Activated naive CD4-positive, alpha-beta T cell treated with anti-CD3 and anti-CD28 coated beads, Interleukin-2, amount 10 ng/mL, durations not matched to agents 7 days and 5 days (primary cell): ENCODE measurements around the gene GALNT7.
"Not testable (repeated sequence)": the region's sequence is repeated elsewhere in the genome, so short reads cannot be mapped to it uniquely, and the experiment has no call there.

ENCODE experiments used
- CTCF ChIA-PET: fragments of 350-600 bp; sonication (Branson Sonifier 250); formaldehyde crosslinking; loops from one replicate; lab custom pipeline; 2021; ENCODE audit warnings: antibody characterized with exemption; lab: Charles Lee
- DNase-seq: peaks from one replicate; pipeline ENCODE4 v3.0.0-alpha.2; 2020
- H3K27ac Mint-ChIP-seq: one replicate; pipeline ENCODE4 v1.8.0; 2021; ENCODE audit warnings: mild to moderate bottlenecking, moderate library complexity, mixed read lengths
- H3K27me3 Mint-ChIP-seq: one replicate; pipeline ENCODE4 v1.8.0; 2021; ENCODE audit warnings: mild to moderate bottlenecking, mixed read lengths
- H3K36me3 Mint-ChIP-seq: one replicate; pipeline ENCODE4 v1.8.0; 2021; ENCODE audit warnings: mixed read lengths
- H3K4me1 Mint-ChIP-seq: one replicate; pipeline ENCODE4 v1.8.0; 2021; ENCODE audit warnings: mixed read lengths
- H3K4me3 Mint-ChIP-seq: one replicate; pipeline ENCODE4 v1.8.0; 2021; ENCODE audit warnings: mild to moderate bottlenecking, moderate library complexity, mixed read lengths
- H3K9me3 Mint-ChIP-seq: one replicate; pipeline ENCODE4 v1.8.0; 2021; ENCODE audit warnings: mixed read lengths

GALNT7 gene

GRCh38 chr4:173171098-173171497 lies 2.5 kb downstream of the GALNT7 start:
- H3K4me1 Mint-ChIP-seq = peaks cover 50% of the 10 kb centered on the region
- H3K27me3 Mint-ChIP-seq = no peaks in the 10 kb centered on the region
- peak overlapping the region; percentile 84 for H3K4me3 Mint-ChIP-seq
- DNase-seq = no peak
- no peaks in the 10 kb centered on the region for H3K9me3 Mint-ChIP-seq
- CTCF ChIA-PET = interaction anchor here (0.7 to 2.3 kb wide), 5 partner anchors 15 to 157 kb away, joined by 3 to 7 read pairs (median 4); no protein-coding TSS in a partner anchor
- peak overlapping the region; percentile 71 for H3K27ac Mint-ChIP-seq
- peaks cover 4% of the 10 kb centered on the region for H3K36me3 Mint-ChIP-seq

DNA sequence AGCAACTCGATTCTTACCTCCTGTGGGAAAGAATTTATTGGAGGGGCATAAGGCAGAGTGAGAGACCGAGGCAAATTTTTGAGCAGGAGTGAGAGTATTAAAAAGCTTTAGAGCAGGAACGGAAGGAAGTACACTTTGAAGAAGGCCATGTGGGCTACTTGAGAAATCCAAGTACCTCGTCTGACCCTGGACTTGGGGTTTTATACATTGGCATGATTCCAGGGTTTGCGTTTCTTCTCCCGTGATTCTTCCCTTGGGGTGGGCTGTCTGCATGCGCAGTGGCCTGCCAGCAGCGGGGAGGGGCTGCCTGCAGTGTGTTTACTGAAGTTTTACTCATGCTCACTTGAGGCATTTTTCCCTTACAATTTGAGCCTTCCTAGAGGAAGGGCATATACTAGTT lies 3.4 kb downstream of the GALNT7 start:
- Mint-ChIP-seq H3K9me3 (no peaks in the 10 kb centered on the region), H3K36me3 (peaks cover 1% of the 10 kb centered on the region), H3K27ac (no peak overlapping the region), H3K4me3 (no peak overlapping the region), H3K27me3 (no peaks in the 10 kb centered on the region), H3K4me1 (peaks cover 42% of the 10 kb centered on the region)
- DNase-seq = no peak
- CTCF ChIA-PET = no interaction called here

GRCh38 chr4:173174184-173174583 lies 5.6 kb downstream of the GALNT7 start:
- H3K9me3 Mint-ChIP-seq = no peaks in the 10 kb centered on the region
- no peak for DNase-seq
- no peak overlapping the region for H3K4me3 Mint-ChIP-seq
- peaks cover 1% of the 10 kb centered on the region for H3K36me3 Mint-ChIP-seq
- CTCF ChIA-PET = no interaction called here
- H3K4me1 Mint-ChIP-seq = peaks cover 31% of the 10 kb centered on the region
- H3K27ac Mint-ChIP-seq = no peak overlapping the region
- H3K27me3 Mint-ChIP-seq = no peaks in the 10 kb centered on the region

DNA sequence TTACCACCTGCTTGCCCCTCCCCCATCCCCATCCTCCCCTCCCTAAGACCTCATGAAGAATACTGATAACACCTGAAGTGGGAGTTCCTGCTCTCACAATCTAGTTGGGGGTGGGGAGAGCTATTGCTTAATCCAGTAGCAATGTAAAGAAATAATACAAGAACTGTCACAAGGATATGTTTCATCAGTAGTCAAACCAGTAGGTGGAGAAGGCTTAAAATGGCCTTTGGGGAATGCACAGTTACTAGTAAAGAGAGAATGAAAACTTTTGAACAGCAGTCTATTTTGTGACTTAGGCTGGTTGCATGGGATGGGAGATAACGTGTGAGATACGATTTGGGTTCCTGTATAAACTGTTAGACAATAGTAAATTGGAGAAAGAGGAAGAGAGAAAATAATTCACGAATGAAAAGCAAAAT lies 6.0 kb downstream of the GALNT7 start:
- H3K36me3 Mint-ChIP-seq = peaks cover 1% of the 10 kb centered on the region
- no peak overlapping the region for H3K27ac Mint-ChIP-seq
- H3K4me1 Mint-ChIP-seq = peaks cover 31% of the 10 kb centered on the region
- DNase-seq = no peak
- no peaks in the 10 kb centered on the region for H3K27me3 Mint-ChIP-seq
- no peaks in the 10 kb centered on the region for H3K9me3 Mint-ChIP-seq
- no peak overlapping the region for H3K4me3 Mint-ChIP-seq
- CTCF ChIA-PET = no interaction called here

DNA sequence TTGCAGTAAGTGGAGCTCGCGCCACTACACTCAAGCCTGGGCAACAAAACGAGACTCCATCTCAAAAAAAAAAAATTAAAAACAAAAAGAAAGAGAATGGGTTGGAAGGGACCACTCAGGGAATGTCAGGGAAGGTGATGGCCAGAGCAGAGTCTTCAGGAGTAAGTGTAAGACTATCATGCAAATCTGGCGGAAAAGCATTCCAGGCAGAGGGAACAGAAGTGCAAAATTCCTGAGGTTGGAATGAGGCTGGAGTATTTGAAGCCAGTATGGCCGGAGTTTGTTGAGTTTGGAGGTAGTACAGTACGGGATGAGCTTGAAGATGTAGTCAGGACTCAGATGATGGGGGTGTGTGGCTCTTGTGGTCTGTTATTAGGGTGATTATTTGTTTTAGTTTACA lies 7.4 kb downstream of the GALNT7 start:
- no peak for DNase-seq
- Mint-ChIP-seq H3K27ac (no peak overlapping the region), H3K4me3 (no peak overlapping the region), H3K4me1 (peaks cover 21% of the 10 kb centered on the region), H3K36me3 (no peaks in the 10 kb centered on the region), H3K9me3 (no peaks in the 10 kb centered on the region), H3K27me3 (no peaks in the 10 kb centered on the region)
- CTCF ChIA-PET = interaction anchor here (0.9 to 1.8 kb wide), 2 partner anchors 126 to 163 kb away, joined by 3 to 5 read pairs; no protein-coding TSS in a partner anchor

DNA sequence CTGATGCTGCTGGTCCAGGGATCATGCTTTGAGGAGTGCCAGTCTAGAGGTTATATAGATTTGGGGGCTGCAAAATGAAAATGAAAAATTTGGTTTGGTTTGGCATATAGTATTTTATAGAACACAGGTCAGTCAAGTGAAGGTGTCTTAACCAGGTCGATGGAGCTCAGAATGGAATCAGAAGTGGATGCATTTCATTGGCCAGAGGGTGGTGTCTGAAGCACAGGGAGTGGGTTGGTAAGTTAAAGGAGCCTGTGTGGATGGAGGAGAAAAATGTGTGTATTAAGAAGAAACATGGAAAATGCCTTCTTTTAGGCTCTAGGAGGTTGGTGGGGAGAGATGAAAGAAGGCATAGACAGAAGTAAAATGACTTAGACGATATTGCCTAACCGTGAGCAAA lies 8.6 kb downstream of the GALNT7 start:
- no peak overlapping the region for H3K4me3 Mint-ChIP-seq
- H3K4me1 Mint-ChIP-seq = peaks cover 13% of the 10 kb centered on the region
- H3K27ac Mint-ChIP-seq = no peak overlapping the region
- no peaks in the 10 kb centered on the region for H3K27me3 Mint-ChIP-seq
- CTCF ChIA-PET = interaction anchor here (1.8 kb wide), 1 partner anchor 124 kb away, joined by 5 read pairs; no protein-coding TSS in a partner anchor
- no peaks in the 10 kb centered on the region for H3K9me3 Mint-ChIP-seq
- DNase-seq = no peak
- no peaks in the 10 kb centered on the region for H3K36me3 Mint-ChIP-seq

- Mint-ChIP-seq H3K4me3 (no peak overlapping the region), H3K9me3 (no peaks in the 10 kb centered on the region), H3K36me3 (no peaks in the 10 kb centered on the region), H3K27me3 (no peaks in the 10 kb centered on the region), H3K27ac (no peak overlapping the region), H3K4me1 (peaks cover 7% of the 10 kb centered on the region)
- CTCF ChIA-PET = interaction anchor here (1.8 kb wide), 1 partner anchor 123 kb away, joined by 5 read pairs; no protein-coding TSS in a partner anchor
- DNase-seq = no peak
Observed at GRCh38 chr4:173178144-173178543, 9.5 kb downstream of the GALNT7 start.

DNA sequence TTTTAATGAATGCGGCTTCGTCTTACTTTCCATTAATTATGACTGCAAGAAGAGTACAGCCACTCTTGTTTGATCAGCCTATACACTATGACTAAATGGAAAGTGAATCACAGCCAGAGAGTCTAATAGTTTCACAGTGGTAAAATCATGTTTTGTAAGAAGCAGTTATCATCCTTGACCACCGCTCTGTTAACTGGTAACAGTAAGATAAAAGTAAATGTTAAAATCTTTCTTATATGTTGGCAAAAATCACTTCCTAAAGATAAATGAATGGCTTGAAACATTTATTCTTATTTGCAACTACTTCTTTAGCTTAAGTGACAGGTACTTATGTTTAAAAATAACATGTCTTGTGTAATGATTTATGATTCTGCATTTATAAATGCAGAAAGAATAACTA lies 13.2 kb downstream of the GALNT7 start:
- Mint-ChIP-seq H3K27me3 (no peaks in the 10 kb centered on the region), H3K4me3 (no peak overlapping the region), H3K36me3 (no peaks in the 10 kb centered on the region), H3K27ac (no peak overlapping the region), H3K4me1 (peaks cover 9% of the 10 kb centered on the region), H3K9me3 (no peaks in the 10 kb centered on the region)
- CTCF ChIA-PET = no interaction called here
- DNase-seq = no peak

DNA sequence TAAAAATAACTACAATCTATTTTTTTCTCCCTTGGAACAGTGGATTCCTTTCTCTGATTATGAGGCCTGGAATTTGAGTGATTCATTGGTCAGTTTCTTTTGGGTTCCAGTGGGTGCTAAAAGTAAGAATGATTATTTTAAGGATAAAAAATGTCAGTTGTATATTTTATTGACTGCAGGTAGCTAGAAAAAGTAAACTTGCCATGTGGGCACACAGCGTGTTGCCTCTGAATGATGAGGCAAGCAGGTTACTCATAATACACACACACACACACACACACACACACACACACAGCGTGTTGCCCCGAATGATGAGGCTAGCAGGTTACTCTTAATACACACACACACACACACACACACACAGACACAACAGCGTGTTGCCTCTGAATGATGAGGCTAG lies 13.8 kb downstream of the GALNT7 start:
- no peak overlapping the region for H3K27ac Mint-ChIP-seq
- H3K9me3 Mint-ChIP-seq = no peaks in the 10 kb centered on the region
- CTCF ChIA-PET = no interaction called here
- H3K27me3 Mint-ChIP-seq = no peaks in the 10 kb centered on the region
- peaks cover 9% of the 10 kb centered on the region for H3K4me1 Mint-ChIP-seq
- no peaks in the 10 kb centered on the region for H3K36me3 Mint-ChIP-seq
- no peak overlapping the region for H3K4me3 Mint-ChIP-seq
- no peak for DNase-seq

- H3K27ac Mint-ChIP-seq, H3K4me1 Mint-ChIP-seq, H3K9me3 Mint-ChIP-seq, H3K4me3 Mint-ChIP-seq, H3K27me3 Mint-ChIP-seq, DNase-seq, CTCF ChIA-PET, H3K36me3 Mint-ChIP-seq: not testable (repeated sequence)
Observed at GRCh38 chr4:173183659-173184247, 15.1 kb downstream of the GALNT7 start.

DNA sequence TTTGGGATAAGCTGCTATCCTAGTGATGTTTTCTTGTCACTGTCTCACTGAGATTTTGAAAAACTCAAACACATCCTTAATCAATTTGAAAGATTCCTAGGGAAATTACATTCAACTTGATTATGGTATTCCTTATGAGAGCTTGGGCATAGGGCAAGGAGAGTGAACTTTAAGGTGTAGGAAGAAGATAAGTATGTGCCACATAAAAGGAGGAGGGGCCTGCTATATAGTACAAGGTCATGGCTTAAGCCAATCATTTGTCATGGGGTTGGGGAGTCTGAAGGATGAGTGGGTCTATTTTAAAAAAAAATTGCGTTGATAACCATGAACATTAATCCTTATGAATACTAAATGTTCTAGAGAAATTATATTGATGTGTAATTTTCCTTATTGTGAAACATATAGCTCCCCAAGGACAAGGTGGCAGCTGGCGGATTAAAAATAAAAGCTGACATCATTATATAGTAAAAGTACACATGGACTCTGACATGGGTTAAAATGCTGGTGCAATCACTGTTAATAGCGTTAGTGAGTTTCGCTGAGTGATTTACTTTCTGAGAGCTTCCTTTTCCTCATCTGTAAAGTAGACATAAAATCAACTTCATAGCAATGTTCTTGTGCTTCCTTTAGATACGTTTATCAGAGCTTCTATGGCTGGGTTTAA lies 17.4 kb downstream of the GALNT7 start:
- peaks cover 12% of the 10 kb centered on the region for H3K4me1 Mint-ChIP-seq

GRCh38 chr4:173187732-173188131 lies 19.1 kb downstream of the GALNT7 start:
- Mint-ChIP-seq H3K36me3 (no peaks in the 10 kb centered on the region), H3K27me3 (no peaks in the 10 kb centered on the region), H3K27ac (no peak overlapping the region), H3K9me3 (no peaks in the 10 kb centered on the region), H3K4me3 (no peak overlapping the region), H3K4me1 (peaks cover 25% of the 10 kb centered on the region)
- CTCF ChIA-PET = no interaction called here
- DNase-seq = no peak

More for the DNA sequence above, 17.4 kb downstream of the GALNT7 start:
- Mint-ChIP-seq H3K36me3 (no peaks in the 10 kb centered on the region), H3K9me3 (no peaks in the 10 kb centered on the region), H3K27ac (no peak overlapping the region), H3K4me3 (no peak overlapping the region), H3K27me3 (no peaks in the 10 kb centered on the region)
- CTCF ChIA-PET = interaction anchor here (1.2 to 1.6 kb wide), 2 partner anchors 16 to 235 kb away, joined by 3 to 7 read pairs; no protein-coding TSS in a partner anchor
- no peak for DNase-seq

DNA sequence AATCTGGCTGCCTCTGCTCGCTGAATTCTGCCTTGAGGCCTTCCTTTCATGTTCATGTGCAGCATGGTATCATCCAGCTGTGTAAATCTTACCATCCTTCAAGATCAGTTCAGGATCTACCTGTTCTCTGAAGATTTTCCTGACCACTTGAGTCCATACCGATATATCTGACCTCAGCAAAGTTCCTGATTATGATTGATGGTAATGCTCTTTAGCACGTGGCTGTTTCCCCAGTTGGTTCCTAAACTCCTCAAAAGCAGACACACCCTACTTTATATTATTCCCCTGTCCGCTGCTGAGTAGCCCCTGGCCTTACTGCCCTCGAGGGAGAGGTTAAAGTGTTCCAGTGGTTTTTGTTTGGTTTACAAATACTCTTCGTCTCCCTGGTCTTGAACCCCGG lies 20.0 kb downstream of the GALNT7 start:
- Mint-ChIP-seq H3K4me3 (no peak overlapping the region), H3K4me1 (peaks cover 25% of the 10 kb centered on the region), H3K36me3 (no peaks in the 10 kb centered on the region), H3K27ac (no peak overlapping the region), H3K9me3 (no peaks in the 10 kb centered on the region), H3K27me3 (no peaks in the 10 kb centered on the region)
- no peak for DNase-seq
- CTCF ChIA-PET = interaction anchor here (0.6 kb wide), 1 partner anchor 18 kb away, joined by 3 read pairs; no protein-coding TSS in a partner anchor

- no peak overlapping the region for H3K27ac Mint-ChIP-seq
- peaks cover 25% of the 10 kb centered on the region for H3K4me1 Mint-ChIP-seq
Observed at GRCh38 chr4:173189117-173189693, 20.6 kb downstream of the GALNT7 start.

More at GRCh38 chr4:173189117-173189693, 20.6 kb downstream of the GALNT7 start:
- CTCF ChIA-PET = no interaction called here
- no peak for DNase-seq
- H3K36me3 Mint-ChIP-seq = no peaks in the 10 kb centered on the region
- H3K9me3 Mint-ChIP-seq = no peaks in the 10 kb centered on the region
- no peak overlapping the region for H3K4me3 Mint-ChIP-seq
- no peaks in the 10 kb centered on the region for H3K27me3 Mint-ChIP-seq
